ENCODE data around the gene OR13C5. TPM values are rescaled to one million over a fixed set of nuclear protein-coding genes. Genes with fewer than 3 reads are reported as not detected.

Gene OR13C5
- total RNA-seq, 3 donors from 2014 or later, result not detected

- H3K4me3 Mint-ChIP-seq, result no peak overlapping the region
- DNase-seq, result no peak
- H3K27me3 Mint-ChIP-seq (ENCODE audit: low read depth), result no peaks in the 10 kb centered on the region
- no peak for ATAC-seq
- no peaks in the 10 kb centered on the region for H3K36me3 Mint-ChIP-seq (ENCODE audit: insufficient read depth)
- H3K9me3 Mint-ChIP-seq, result peaks cover 9% of the 10 kb centered on the region
- no peaks in the 10 kb centered on the region for H3K4me1 Mint-ChIP-seq (ENCODE audit: low read depth)
Measured at GRCh38 chr9:104577263-104577662, 21.9 kb downstream of the OR13C5 start.

- H3K4me1 Mint-ChIP-seq (ENCODE audit: low read depth), result no peaks in the 10 kb centered on the region
- no peaks in the 10 kb centered on the region for H3K27me3 Mint-ChIP-seq (ENCODE audit: low read depth)
- no peak for DNase-seq
- H3K9me3 Mint-ChIP-seq, result peaks cover 15% of the 10 kb centered on the region
- no peak for ATAC-seq
- H3K4me3 Mint-ChIP-seq, result no peak overlapping the region
- H3K36me3 Mint-ChIP-seq (ENCODE audit: insufficient read depth), result no peaks in the 10 kb centered on the region
Measured at GRCh38 chr9:104575456-104575855, 23.8 kb downstream of the OR13C5 start.

- H3K4me3 Mint-ChIP-seq, result no peak overlapping the region
- no peak for DNase-seq
- peaks cover 15% of the 10 kb centered on the region for H3K9me3 Mint-ChIP-seq
- no peaks in the 10 kb centered on the region for H3K4me1 Mint-ChIP-seq (ENCODE audit: low read depth)
- ATAC-seq, result no peak
- no peaks in the 10 kb centered on the region for H3K27me3 Mint-ChIP-seq (ENCODE audit: low read depth)
- no peaks in the 10 kb centered on the region for H3K36me3 Mint-ChIP-seq (ENCODE audit: insufficient read depth)
Measured at GRCh38 chr9:104572612-104573011, 26.6 kb downstream of the OR13C5 start.

GRCh38 chr9:104568868-104569267 lies 30.3 kb downstream of the OR13C5 start, which contains the start of gene OR13C8:
TSS of gene OR13C8 (plus strand) at chr9:104569168. CDS start at chr9:104569168, 0 bp downstream.
- H3K4me1 Mint-ChIP-seq (ENCODE audit: low read depth), result no peaks in the 10 kb centered on the region
- ATAC-seq (no peak), DNase-seq (no peak)
- H3K9me3 Mint-ChIP-seq, result peaks cover 15% of the 10 kb centered on the region
- no peaks in the 10 kb centered on the region for H3K27me3 Mint-ChIP-seq (ENCODE audit: low read depth)
- no peaks in the 10 kb centered on the region for H3K36me3 Mint-ChIP-seq (ENCODE audit: insufficient read depth)
- H3K4me3 Mint-ChIP-seq, result no peak within 1 kb of the TSS

- no peak overlapping the region for H3K4me3 Mint-ChIP-seq
- H3K36me3 Mint-ChIP-seq (ENCODE audit: insufficient read depth), result no peaks in the 10 kb centered on the region
- no peaks in the 10 kb centered on the region for H3K4me1 Mint-ChIP-seq (ENCODE audit: low read depth)
- no peak for DNase-seq
- no peaks in the 10 kb centered on the region for H3K9me3 Mint-ChIP-seq
- ATAC-seq, result no peak
- H3K27me3 Mint-ChIP-seq (ENCODE audit: low read depth), result no peaks in the 10 kb centered on the region
Measured at GRCh38 chr9:104564358-104564757, 34.9 kb downstream of the OR13C5 start.

- Mint-ChIP-seq H3K4me3 (no peak overlapping the region), H3K27me3 (ENCODE audit: low read depth) (peaks cover 1% of the 10 kb centered on the region), H3K9me3 (peaks cover 9% of the 10 kb centered on the region), H3K36me3 (ENCODE audit: insufficient read depth) (no peaks in the 10 kb centered on the region), H3K4me1 (ENCODE audit: low read depth) (no peaks in the 10 kb centered on the region)
- ATAC-seq (no peak), DNase-seq (no peak)
Measured at GRCh38 chr9:104556830-104557634, 42.2 kb downstream of the OR13C5 start.

- DNase-seq, result no peak
Measured at GRCh38 chr9:104555521-104555920, 43.7 kb downstream of the OR13C5 start.

GRCh38 chr9:104553261-104553660 lies 46.0 kb downstream of the OR13C5 start:
- Mint-ChIP-seq H3K4me3 (no peak overlapping the region), H3K4me1 (ENCODE audit: low read depth) (no peaks in the 10 kb centered on the region), H3K36me3 (ENCODE audit: insufficient read depth) (no peaks in the 10 kb centered on the region), H3K9me3 (peaks cover 5% of the 10 kb centered on the region), H3K27me3 (ENCODE audit: low read depth) (peaks cover 1% of the 10 kb centered on the region)
- no peak for DNase-seq
- ATAC-seq, result no peak

More at GRCh38 chr9:104555521-104555920, 43.7 kb downstream of the OR13C5 start:
- Mint-ChIP-seq H3K9me3 (peaks cover 9% of the 10 kb centered on the region), H3K4me1 (ENCODE audit: low read depth) (no peaks in the 10 kb centered on the region), H3K36me3 (ENCODE audit: insufficient read depth) (no peaks in the 10 kb centered on the region), H3K4me3 (no peak overlapping the region), H3K27me3 (ENCODE audit: low read depth) (peaks cover 1% of the 10 kb centered on the region)
- ATAC-seq, result no peak

Other genes starting within 250 kb of the OR13C5 start
- gene OR13F1, start 95.2 kb downstream of the OR13C5 start, total RNA-seq, result not detected
- gene OR13C4, start 72.2 kb downstream of the OR13C5 start, total RNA-seq, result not detected
- not detected for gene OR13C3, start 62.6 kb downstream of the OR13C5 start, total RNA-seq
- not detected for gene OR13C8, start 30.2 kb downstream of the OR13C5 start, total RNA-seq
- not detected for gene OR13C2, start 6.2 kb upstream of the OR13C5 start, total RNA-seq
- not detected for gene OR13C9, start 18.8 kb upstream of the OR13C5 start, total RNA-seq
- not detected for gene OR13D1, start 95.1 kb upstream of the OR13C5 start, total RNA-seq
- 1 to 10 TPM; 3.4 to 4.1 (median 3.7) TPM for gene NIPSNAP3A, start 148.3 kb upstream of the OR13C5 start, total RNA-seq
- gene NIPSNAP3B, start 164.7 kb upstream of the OR13C5 start, total RNA-seq, result under 1 TPM in 2 of 3 donors, not detected in 1; 0.14 to 0.63 TPM